SU-DHL-6 (cell line): ENCODE measurements around the gene ST6GAL2.

ENCODE experiments used
- H2AFZ ChIP-seq: fragments of 200-600 bp; sonication (generic); 2 replicates; pipeline ENCODE4 v1.6.1; 2014; ENCODE audit warnings: low read depth, mild to moderate bottlenecking, moderate library complexity, mixed read lengths, antibody characterized with exemption, low read length; ENCODE audit not compliant: severe bottlenecking
- H3F3A ChIP-seq: fragments of 200-600 bp; shearing (Covaris generic); 2 replicates; pipeline ENCODE4 v1.6.0; 2016; ENCODE audit warnings: antibody characterized with exemption, mild to moderate bottlenecking; ENCODE audit not compliant: insufficient read depth
- H3K27ac ChIP-seq: fragments of 200-600 bp; sonication (generic); 2 replicates; pipeline ENCODE4 v1.5.1; 2016; ENCODE audit warnings: low read depth, mild to moderate bottlenecking, low read length, moderate library complexity, mixed read lengths
- H3K27me3 ChIP-seq: fragments of 200-600 bp; sonication (generic), shearing (Covaris generic); 2 replicates; pipeline ENCODE4 v1.6.0; 2014; ENCODE audit warnings: mild to moderate bottlenecking, low read length
- H3K36me3 ChIP-seq: fragments of 200-600 bp; sonication (generic); 2 replicates; pipeline ENCODE4 v1.6.1; 2014; ENCODE audit warnings: mild to moderate bottlenecking, low read length, mixed read lengths
- H3K4me2 ChIP-seq: fragments of 300-600, 200-600 bp; shearing (Covaris generic), sonication (generic); 2 replicates; pipeline ENCODE4 v1.6.0; 2014; ENCODE audit warnings: low read length, low read depth, mild to moderate bottlenecking; ENCODE audit not compliant: poor library complexity, severe bottlenecking
- H3K4me3 ChIP-seq: fragments of 200-600 bp; sonication (generic); 2 replicates; pipeline ENCODE4 v1.5.1; 2014; ENCODE audit warnings: antibody characterized with exemption, low read length, mild to moderate bottlenecking, mixed read lengths; ENCODE audit not compliant: insufficient read depth, poor library complexity, severe bottlenecking
- H3K79me2 ChIP-seq: fragments of 200-600 bp; sonication (generic); 2 replicates; pipeline ENCODE4 v1.6.1; 2014; ENCODE audit warnings: mild to moderate bottlenecking, low read length, moderate library complexity; ENCODE audit not compliant: insufficient read depth
- H3K9ac ChIP-seq: fragments of 200-600 bp; sonication (generic); 2 replicates; pipeline ENCODE4 v1.7.0; 2014; ENCODE audit warnings: mild to moderate bottlenecking, low read length
- H3K9me2 ChIP-seq: fragments of 200-600 bp; sonication (generic); replicated peaks from 2 replicates; pipeline ENCODE4 v1.6.1; 2014; ENCODE audit warnings: low read length; ENCODE audit not compliant: insufficient read depth
- H3K9me3 ChIP-seq: fragments of 200-600 bp; sonication (generic); 2 replicates; pipeline ENCODE4 v1.6.1; 2014; ENCODE audit warnings: low read length, mixed read lengths; ENCODE audit not compliant: insufficient read depth
- H4K20me1 ChIP-seq: fragments of 200-600 bp; sonication (generic); 2 replicates; pipeline ENCODE4 v1.6.1; 2014; ENCODE audit warnings: low read depth, mild to moderate bottlenecking, antibody characterized with exemption, low read length, moderate library complexity, mixed read lengths
- CTCF ChIP-seq: fragments of 200-600 bp; sonication (generic); IDR thresholded peaks from one replicate; pipeline ENCODE4 v1.5.1; 2017; ENCODE audit warnings: antibody characterized with exemption, mild to moderate bottlenecking, low read length, moderate library complexity; ENCODE audit not compliant: insufficient read depth, poor library complexity, severe bottlenecking
- EZH2phosphoT487 ChIP-seq: fragments of 200-600 bp; sonication (generic), shearing (Covaris generic); conservative IDR thresholded peaks from 2 replicates; pipeline ENCODE4 v1.6.1; 2018; ENCODE audit warnings: mild to moderate bottlenecking, antibody characterized with exemption, low read length, moderate library complexity, mixed read lengths

Gene ST6GAL2

DNA sequence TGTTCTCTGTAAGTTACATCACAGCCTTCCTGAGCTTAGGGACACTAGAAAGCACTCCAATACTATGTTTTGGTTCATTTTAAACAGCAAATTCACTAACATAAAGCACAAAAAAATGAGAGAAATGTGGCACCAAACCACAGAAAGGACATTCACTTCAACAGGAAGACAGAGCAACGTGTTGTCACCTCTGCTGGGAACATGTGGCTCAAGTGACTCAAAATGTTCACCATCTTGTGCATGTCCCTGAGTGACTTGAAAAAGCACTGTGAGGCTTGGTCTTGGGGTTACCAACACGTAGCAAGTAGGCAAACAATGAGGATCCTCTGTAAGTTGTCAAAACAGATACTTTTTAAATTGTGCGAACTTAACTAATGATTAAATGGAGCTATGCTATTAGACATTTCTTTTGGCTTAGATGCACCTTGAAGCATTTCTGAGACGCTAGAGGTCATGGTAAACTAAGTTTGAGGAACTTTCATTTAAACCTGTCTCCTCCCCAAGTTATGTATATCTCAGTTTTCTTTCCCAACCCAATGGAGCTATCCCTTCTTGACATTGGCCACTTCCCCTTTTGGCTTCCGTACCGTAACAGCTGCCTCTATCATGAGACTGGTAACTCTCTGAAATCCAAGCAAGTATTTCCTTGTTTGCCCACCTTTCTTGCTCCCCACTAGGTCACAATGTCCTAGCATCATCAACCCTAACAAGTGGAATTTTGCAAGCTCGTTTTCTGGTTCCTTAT, 14.0 kb upstream of the ST6GAL2 start:
- no peak for TF ChIP-seq CTCF
- no peak for TF ChIP-seq EZH2phosphoT487
- H3K9me3 ChIP-seq = no peaks in the 10 kb centered on the region
- H3K9ac ChIP-seq = no peak overlapping the region
- no peaks in the 10 kb centered on the region for H3K27me3 ChIP-seq
- no peaks in the 10 kb centered on the region for H3K9me2 ChIP-seq
- H3F3A ChIP-seq = no peaks in the 10 kb centered on the region
- no peaks in the 10 kb centered on the region for H3K36me3 ChIP-seq
- no peaks in the 10 kb centered on the region for H4K20me1 ChIP-seq
- no peak overlapping the region for H3K4me2 ChIP-seq
- no peaks in the 10 kb centered on the region for H3K79me2 ChIP-seq
- H3K4me3 ChIP-seq = no peak overlapping the region
- H3K27ac ChIP-seq = no peak overlapping the region
- no peak overlapping the region for H2AFZ ChIP-seq

DNA sequence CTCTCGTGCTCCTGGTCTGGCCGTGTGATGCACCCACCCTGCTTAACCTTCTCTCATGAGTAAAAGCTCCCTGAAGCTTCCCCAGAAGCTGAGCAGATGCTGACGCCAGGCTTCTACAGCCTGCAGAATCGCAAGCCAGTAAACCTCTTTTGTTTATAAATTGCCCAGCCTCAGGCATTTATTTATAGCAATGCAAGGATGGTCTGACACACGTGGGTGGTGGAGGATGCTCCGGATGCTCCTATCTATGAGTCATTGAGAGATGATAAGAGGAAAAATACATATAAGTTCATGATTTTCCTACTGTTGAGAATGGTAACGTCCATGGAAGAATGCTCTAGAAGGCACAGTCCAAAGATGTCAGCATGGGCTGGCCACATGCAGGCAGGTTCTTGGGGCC, 8.6 kb upstream of the ST6GAL2 start:
- no peak for TF ChIP-seq EZH2phosphoT487
- TF ChIP-seq CTCF = no peak
- Histone ChIP-seq H3K27me3 (no peaks in the 10 kb centered on the region), H3K27ac (no peak overlapping the region), H3K79me2 (no peaks in the 10 kb centered on the region), H4K20me1 (no peaks in the 10 kb centered on the region), H3K9me3 (no peaks in the 10 kb centered on the region), H3K9me2 (no peaks in the 10 kb centered on the region), H2AFZ (no peak overlapping the region), H3K36me3 (no peaks in the 10 kb centered on the region), H3F3A (no peaks in the 10 kb centered on the region), H3K4me3 (no peak overlapping the region), H3K9ac (no peak overlapping the region), H3K4me2 (no peak overlapping the region)

- H2AFZ ChIP-seq = no peak overlapping the region
These were observed 6.1 kb upstream of the ST6GAL2 start for GRCh38 chr2:106892048-106892447.

More at GRCh38 chr2:106892048-106892447, 6.1 kb upstream of the ST6GAL2 start:
- Histone ChIP-seq H3K9me3 (no peaks in the 10 kb centered on the region), H3K4me2 (no peak overlapping the region), H3K9me2 (no peaks in the 10 kb centered on the region), H3K9ac (no peak overlapping the region), H3K36me3 (no peaks in the 10 kb centered on the region), H3K27ac (no peak overlapping the region), H3K4me3 (no peak overlapping the region), H3F3A (no peaks in the 10 kb centered on the region), H3K79me2 (no peaks in the 10 kb centered on the region), H4K20me1 (no peaks in the 10 kb centered on the region), H3K27me3 (no peaks in the 10 kb centered on the region)
- TF ChIP-seq EZH2phosphoT487 = no peak
- no peak for TF ChIP-seq CTCF
